GM12878 (cell line): ENCODE measurements around the gene PLEKHN1.

Experiments
- ATF2 ChIP-seq: IDR thresholded peaks from 2 replicates; pipeline ENCODE4 v1.6.1; 2012; ENCODE audit warnings: low read length, inconsistent platforms
- CEBPB ChIP-seq, 2 experiments: fragments of 150-350 bp in 1 of 2; IDR thresholded peaks; 2 replicates each; pipeline ENCODE4 v1.6.1; 2012 to 2014; ENCODE audit warnings: low read depth in 2 of 2, low read length in 2 of 2, borderline replicate concordance in 1 of 2, inconsistent platforms in 1 of 2
- CEBPZ ChIP-seq: fragments of 150-350 bp; IDR thresholded peaks from 2 replicates; pipeline ENCODE4 v1.6.1; 2016; ENCODE audit warnings: low read depth, low read length
- POLR2A ChIP-seq: IDR thresholded peaks from 2 replicates; pipeline ENCODE4 v1.6.1; 2011; ENCODE audit warnings: low read depth, mild to moderate bottlenecking, low read length
- POLR2AphosphoS5 ChIP-seq: IDR thresholded peaks from 2 replicates; pipeline ENCODE4 v1.6.1; 2011; ENCODE audit warnings: mild to moderate bottlenecking, low read length, inconsistent platforms
- REST ChIP-seq: IDR thresholded peaks from 2 replicates; pipeline ENCODE4 v1.6.1; 2012; ENCODE audit warnings: mild to moderate bottlenecking, low read depth, low read length
- SIN3A ChIP-seq: IDR thresholded peaks from 2 replicates; pipeline ENCODE4 v1.6.1; 2012; ENCODE audit warnings: low read depth, low read length, improper control_type of control experiment
- SREBF2 ChIP-seq: IDR thresholded peaks from 2 replicates; pipeline ENCODE4 v1.6.1; 2012; ENCODE audit warnings: mild to moderate bottlenecking, low read length
- SRF ChIP-seq, 2 experiments: IDR thresholded peaks; 2 replicates each; pipeline ENCODE4 v1.6.1; 2011; ENCODE audit warnings: low read depth in 2 of 2, low read length in 2 of 2, mild to moderate bottlenecking in 1 of 2, moderate library complexity in 1 of 2
- ZNF384 ChIP-seq: IDR thresholded peaks from 2 replicates; pipeline ENCODE4 v1.6.1; 2012; ENCODE audit warnings: low read depth, mild to moderate bottlenecking, low read length, improper control_type of control experiment, borderline replicate concordance

- TF ChIP-seq POLR2AphosphoS5 (no peak), SRF (IDR thresholded peaks at IDR 0.05; ENCODE audit: low read depth in 2 of 2, low read length in 2 of 2) (no peak), SIN3A (no peak), POLR2A (no peak), CEBPZ (no peak), REST (no peak), SREBF2 (no peak), ATF2 (no peak), ZNF384 (no peak), CEBPB (IDR thresholded peaks at IDR 0.05; ENCODE audit: borderline replicate concordance in 1 of 2, low read depth in 2 of 2, low read length in 2 of 2) (no peak)
Measured at GRCh38 chr1:971751-972506, 5.6 kb downstream of the PLEKHN1 start.
